Femur (tissue), 1 donor: Measurements from ENCODE around the gene PRCP.

Source experiments
- DNase-seq: peaks from one replicate; pipeline ENCODE4 v3.0.0-alpha.2; 2017

PRCP gene

DNA sequence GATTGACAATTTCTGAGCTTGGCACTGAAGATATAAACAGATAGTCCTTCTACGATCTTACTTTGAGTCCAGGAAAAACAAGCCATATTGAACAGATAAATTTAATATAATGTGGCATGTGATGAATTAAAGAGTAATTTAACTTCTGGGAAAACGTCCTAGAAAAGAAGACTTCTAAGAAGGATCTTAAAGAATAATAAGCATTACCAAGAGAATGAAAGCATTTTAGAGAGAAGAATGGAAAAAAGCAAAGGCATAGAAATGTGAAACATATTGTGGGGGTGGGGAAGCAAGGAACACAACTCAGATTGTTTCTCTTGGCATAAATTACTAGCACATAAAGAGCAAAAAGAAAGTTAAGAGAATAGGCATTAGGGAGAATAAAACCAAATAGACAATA is 6.7 kb upstream of the PRCP start:
- DNase-seq, result no peak

DNA sequence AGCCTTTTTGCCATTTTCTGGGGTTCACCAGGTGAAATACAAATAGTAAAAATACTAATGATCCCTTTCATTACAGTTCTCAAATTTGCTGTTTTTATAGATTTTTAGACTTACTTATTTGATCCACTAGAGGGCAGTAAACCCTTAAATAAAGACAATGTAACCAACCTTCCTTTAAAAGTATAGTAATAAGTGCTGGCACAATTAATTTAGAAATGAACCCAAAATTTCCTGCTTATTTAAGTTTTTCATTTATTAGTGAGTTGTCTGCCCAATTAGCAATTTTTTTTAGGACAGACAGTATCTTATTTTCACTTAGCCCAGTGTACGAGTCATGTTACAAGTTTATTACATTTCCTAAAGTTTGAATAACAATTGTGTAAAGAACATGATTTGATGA is 6.0 kb upstream of the PRCP start:
- no peak for DNase-seq

GRCh38 chr11:82903843-82904586 is 3.8 kb upstream of the PRCP start:
- DNase-seq, result no peak

- DNase-seq, result no peak
Observed at GRCh38 chr11:82902880-82903279, 2.6 kb upstream of the PRCP start.

GRCh38 chr11:82901922-82902485 is 1.8 kb upstream of the PRCP start:
- no peak for DNase-seq

GRCh38 chr11:82901165-82901921 is 1.1 kb upstream of the PRCP start, which contains the start of gene DDIAS:
Gene DDIAS (plus strand): TSS chr11:82901736. CDS start chr11:82914739, 13,003 bp downstream.
- peak; percentile 97 for DNase-seq

DNA sequence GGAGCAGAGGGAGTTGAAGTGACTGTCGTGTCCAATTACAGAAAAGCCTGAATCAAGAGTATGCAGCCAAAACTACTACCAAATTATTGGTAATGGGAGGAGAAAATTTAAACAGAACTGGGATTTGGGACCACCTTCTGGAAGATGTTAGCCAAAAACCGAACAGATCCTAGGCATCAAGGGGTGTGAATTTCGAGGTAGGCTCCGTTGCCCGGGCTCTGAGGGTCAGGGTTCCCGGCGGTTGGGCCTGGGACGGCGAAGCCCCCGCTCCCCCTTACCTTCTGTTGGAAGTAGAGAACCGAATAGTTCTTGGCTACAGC is 313 bp downstream of the PRCP start:
- DNase-seq, result no peak

GRCh38 chr11:82899186-82899820 is 927 bp downstream of the PRCP start:
- DNase-seq, result no peak

DNA sequence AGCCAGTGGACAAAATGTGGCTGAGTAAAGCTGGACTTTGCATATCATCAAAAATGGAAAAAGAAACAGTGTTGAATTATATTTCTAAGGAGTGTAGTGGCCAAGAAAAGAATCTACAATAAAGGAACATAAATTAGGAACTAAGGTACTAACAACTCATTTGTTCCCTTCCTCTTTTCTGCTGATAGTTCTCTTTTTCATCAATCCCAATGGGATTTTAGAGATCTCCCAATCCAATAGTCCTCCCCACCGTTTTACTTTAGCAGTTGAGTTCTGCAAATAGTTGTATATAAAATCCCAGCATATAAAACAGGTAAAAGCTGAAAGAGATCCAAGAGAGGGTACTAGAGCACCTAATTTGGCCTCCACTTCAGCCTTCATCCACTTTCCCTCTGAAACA is 2.0 kb downstream of the PRCP start:
- no peak for DNase-seq

DNA sequence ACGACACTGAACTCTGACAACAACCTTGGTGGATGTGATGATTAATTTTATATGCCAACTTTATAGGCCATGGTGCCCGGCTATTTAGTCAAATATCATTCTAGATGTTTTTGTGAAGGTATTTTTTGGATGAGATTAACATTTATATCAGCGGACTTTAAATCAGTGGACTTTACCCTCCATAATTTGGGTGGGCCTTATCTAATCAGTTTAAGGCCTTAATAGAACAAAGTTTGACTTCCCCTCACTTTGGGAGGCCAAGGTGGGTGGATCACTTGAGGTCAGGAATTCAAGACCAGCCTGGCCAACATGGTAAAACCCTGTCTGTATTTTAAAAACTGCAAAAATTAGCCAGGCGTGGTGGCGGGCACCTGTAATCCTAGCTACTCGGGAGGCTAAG is 4.0 kb downstream of the PRCP start:
- DNase-seq, result no peak

DNA sequence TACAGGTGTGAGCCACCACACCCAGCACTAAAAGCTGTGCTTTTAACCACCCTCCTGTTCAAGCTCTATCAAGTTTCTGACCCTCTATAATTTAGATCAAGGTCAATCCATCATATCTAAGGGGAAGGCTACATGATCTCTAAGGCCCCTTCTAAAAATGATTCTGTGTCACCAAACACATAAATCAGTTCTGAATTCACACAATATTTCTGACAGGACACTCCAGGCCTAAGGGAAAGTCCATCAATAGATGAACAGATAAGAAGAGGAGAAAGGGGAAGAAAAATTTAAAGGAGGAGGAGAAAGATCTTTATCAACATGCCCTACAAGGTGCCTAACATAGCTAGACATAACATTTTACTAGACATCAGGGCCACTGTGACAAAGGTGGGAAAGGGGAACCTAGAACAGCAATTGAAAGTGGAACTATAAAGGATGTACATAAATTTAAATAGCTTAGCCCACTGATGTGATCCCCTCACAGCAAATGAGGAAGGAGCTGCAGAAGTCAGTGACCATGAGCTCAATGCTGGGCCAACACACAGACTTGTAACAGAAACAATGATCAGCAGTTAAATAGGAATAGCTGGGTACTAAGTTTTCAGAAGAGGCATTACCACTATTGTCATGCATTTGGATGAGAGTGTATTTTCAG is 4.7 kb downstream of the PRCP start:
- DNase-seq, result no peak

- no peak for DNase-seq
Observed at GRCh38 chr11:82892611-82893169, 7.5 kb downstream of the PRCP start.

GRCh38 chr11:82890936-82891335 is 9.3 kb downstream of the PRCP start:
- DNase-seq, result no peak

GRCh38 chr11:82890002-82890341 is 10.3 kb downstream of the PRCP start:
- DNase-seq, result no peak

DNA sequence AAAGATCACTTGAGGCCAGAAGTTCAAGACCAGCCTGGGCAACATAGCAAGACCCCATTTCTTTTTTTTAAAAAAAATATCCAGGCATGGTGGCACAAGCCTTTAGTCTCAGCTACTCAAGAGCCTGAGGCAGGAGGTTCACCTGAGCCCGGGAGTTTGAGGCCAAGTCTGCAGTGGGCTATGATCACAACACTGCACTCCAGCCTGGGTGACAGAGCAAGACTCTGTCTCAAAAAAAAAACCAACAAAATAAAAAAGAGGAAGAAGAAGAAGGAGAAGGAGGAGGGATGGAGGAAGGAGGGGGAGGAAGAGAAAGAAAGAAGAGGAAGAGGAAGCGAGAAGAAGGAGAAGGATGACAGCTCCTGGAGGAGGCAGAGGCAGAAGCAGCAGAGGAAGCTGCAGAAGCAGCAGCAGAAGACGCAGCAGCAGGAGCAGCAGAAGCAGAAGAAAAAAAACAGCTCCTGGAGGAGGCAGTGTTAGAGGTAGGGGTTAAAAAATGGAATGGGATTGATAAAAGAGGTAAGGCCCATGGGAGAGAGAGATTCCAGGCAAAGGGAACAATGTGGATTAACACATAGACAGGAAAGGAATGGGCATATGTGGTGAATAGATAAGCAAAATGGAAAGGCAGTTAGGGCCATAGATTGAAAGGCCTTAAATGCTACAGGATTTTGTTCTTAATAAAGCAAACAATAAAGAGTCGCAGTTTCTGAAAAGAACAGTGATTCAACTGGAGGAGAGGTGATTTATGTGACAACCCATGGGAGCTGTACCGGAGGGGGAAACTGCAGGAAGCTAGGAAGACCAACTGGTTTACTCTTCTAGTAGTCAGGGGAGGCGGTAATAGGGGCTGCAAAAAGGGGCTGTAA is 10.9 kb downstream of the PRCP start:
- no peak for DNase-seq

GRCh38 chr11:82883853-82884252 is 16.4 kb downstream of the PRCP start:
- no peak for DNase-seq

DNA sequence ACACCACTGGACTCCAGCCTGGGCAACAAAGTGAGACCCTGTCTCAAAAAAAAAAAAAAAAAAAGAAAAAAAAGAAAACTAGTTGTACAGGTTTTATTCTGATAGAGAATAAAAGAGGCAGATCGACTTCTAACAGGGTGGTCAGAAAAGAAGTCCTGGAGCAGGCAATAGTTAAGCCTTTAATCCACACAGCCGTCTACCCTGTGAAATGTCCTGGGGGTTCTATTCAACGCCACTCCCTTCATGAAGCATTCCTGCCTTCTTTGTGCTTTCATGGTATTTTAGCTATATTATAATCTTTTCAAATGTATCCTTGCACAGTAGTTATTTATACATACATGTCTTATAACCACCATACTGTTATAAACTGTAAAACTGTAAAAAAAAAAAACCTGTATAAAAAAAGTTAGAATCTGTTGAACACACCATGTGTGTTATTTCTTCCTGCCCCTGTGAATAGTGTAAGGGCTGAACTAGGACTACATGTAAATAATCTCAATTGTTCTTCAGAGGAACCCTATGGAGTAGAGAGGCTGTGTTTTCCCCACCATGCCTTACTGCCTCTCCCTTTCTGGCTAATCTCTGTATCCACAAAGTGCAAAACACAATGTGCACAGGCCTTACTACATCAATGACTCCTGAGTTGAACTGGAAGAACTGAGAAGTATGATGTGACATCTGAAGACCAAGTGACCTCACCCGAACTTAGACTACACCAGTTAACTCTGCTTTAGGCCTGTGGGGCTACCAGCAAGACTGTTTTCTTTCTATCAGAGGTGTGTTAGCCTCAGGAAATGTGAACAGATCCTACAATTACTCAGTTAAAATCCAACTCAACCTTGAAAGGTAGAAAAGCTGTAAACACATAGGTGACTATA is 25.3 kb downstream of the PRCP start:
- DNase-seq, result no peak

DNA sequence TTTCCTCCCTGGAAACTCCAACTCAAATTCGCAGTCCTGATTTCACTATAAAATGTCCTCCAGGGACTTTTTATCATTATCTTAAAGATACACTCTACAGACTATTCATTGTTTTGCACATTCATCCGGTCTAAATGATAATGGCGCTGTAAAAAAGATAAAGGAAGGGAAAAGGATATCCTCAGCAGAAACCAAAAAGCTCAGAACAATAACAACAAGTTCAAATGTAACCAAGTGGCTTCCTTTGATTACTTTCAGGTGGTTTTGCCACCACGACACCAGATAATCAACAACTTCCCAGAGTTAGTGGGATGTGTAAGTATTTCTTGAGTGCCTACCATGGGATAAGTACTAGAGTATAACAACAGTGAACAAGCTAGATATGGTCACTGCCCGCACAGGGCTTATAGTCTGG is 26.3 kb downstream of the PRCP start:
- no peak for DNase-seq

DNA sequence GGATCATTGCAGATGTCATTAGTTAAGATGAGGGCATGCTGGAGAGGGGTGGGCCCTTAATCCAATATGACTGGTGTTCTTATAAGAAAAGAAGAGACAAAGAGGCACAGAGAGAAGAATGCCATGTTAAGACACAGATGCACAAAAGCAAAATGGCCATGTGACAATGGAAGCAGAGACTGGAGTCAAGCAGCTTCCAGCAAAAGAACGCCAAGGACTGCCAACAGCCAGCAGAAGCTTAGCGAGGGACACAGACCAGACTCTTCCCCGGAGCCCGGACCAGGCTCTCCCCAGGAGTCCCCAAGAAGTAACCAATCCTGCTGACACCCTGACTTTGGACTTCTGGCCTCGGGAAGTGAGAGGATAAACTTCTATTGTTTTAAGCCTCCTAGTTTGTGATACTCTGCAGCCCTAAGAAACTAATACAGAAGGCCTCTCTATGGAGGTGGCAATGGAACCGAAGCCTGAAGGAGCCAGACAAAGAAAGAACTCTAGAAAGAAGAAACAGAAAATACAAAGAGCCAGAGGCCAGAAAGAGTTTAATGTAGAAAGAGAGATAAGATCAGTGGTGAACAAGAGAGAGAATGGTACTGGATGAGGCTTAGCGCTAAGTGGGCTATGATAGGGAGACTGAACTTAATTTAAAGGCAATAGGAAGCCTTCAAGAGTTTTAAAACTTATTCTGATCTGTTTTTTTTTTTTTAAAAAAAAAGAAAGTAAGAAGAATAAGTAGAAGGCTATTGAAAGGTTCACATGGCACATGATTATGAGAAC is 27.7 kb downstream of the PRCP start:
- no peak for DNase-seq

- no peak for DNase-seq
Observed at GRCh38 chr11:82871646-82872045, 28.6 kb downstream of the PRCP start.
